WTC11 (cell line): ENCODE measurements around the gene TNPO3. TPM values are rescaled to one million over a fixed set of nuclear protein-coding genes. Genes with fewer than 3 reads are reported as not detected.

Experiments used
- ATAC-seq: fragments of 200-7000 bp; cut with Tn5 transposase; 2 replicates; pipeline ENCODE4 v1.10.0; 2021; ENCODE audit warnings: mild to moderate bottlenecking, moderate library complexity
- CTCF ChIA-PET: fragments of 300-600 bp; sonication (Branson Sonifier 250); formaldehyde crosslinking; loops from one replicate; lab custom pipeline; 2021; ENCODE audit warnings: antibody characterized with exemption; lab: Charles Lee
- POLR2A ChIA-PET: fragments of 350-600 bp; sonication (Branson Sonifier 250); formaldehyde crosslinking; loops from one replicate; lab custom pipeline; 2021; ENCODE audit warnings: antibody characterized with exemption; lab: Charles Lee
- DNase-seq: peaks from one replicate; pipeline ENCODE4 v3.0.0; 2021; ENCODE audit warnings: low spot score
- H3K27ac Mint-ChIP-seq: 2 replicates; pipeline ENCODE4 v1.8.0; 2021; ENCODE audit warnings: mixed read lengths
- H3K27me3 Mint-ChIP-seq: 2 replicates; pipeline ENCODE4 v1.8.0; 2021; ENCODE audit warnings: low read depth, mild to moderate bottlenecking, moderate library complexity, mixed read lengths
- H3K36me3 Mint-ChIP-seq: 2 replicates; pipeline ENCODE4 v1.8.0; 2021; ENCODE audit warnings: mixed read lengths
- H3K4me1 Mint-ChIP-seq: 2 replicates; pipeline ENCODE4 v1.8.0; 2022; ENCODE audit warnings: mixed read lengths
- H3K4me3 Mint-ChIP-seq: 2 replicates; pipeline ENCODE4 v1.8.0; 2021; ENCODE audit warnings: mild to moderate bottlenecking, moderate library complexity, mixed read lengths
- H3K9me3 Mint-ChIP-seq: 2 replicates; pipeline ENCODE4 v1.8.0; 2021; ENCODE audit warnings: mixed read lengths
- ARID4B ChIP-seq: sonication (generic); formaldehyde crosslinking; IDR thresholded peaks from 2 replicates; pipeline ENCODE4 v1.8.0; 2023; ENCODE audit warnings: missing genetic modification reagents, mild to moderate bottlenecking, borderline replicate concordance
- CTCF ChIP-seq: fragments of 200-600 bp; IDR thresholded peaks from 2 replicates; pipeline ENCODE4 v1.8.0; 2022; ENCODE audit warnings: antibody characterized with exemption
- EMX1 ChIP-seq: fragments of 250-450 bp; sonication (Bioruptor Pico); IDR thresholded peaks from 2 replicates; pipeline ENCODE4 v1.8.0; 2021; ENCODE audit warnings: mild to moderate bottlenecking
- FOXP1 ChIP-seq: sonication (generic); formaldehyde crosslinking; IDR thresholded peaks from 2 replicates; pipeline ENCODE4 v1.8.0; 2022; ENCODE audit warnings: missing genetic modification reagents, mild to moderate bottlenecking, moderate library complexity, borderline replicate concordance
- HMGA2 ChIP-seq: fragments of 250-450 bp; sonication (Bioruptor Pico); IDR thresholded peaks from 2 replicates; pipeline ENCODE4 v1.4.0; 2021; ENCODE audit warnings: mild to moderate bottlenecking, moderate library complexity
- MLX ChIP-seq: sonication (generic); formaldehyde crosslinking; IDR thresholded peaks from 2 replicates; pipeline ENCODE4 v1.8.1; 2023; ENCODE audit warnings: mild to moderate bottlenecking, missing genetic modification reagents, moderate library complexity
- NFATC4 ChIP-seq: fragments of 250-450 bp; sonication (Bioruptor Pico); IDR thresholded peaks from 2 replicates; pipeline ENCODE4 v1.9.0; 2021; ENCODE audit warnings: mild to moderate bottlenecking
- NFE2L1 ChIP-seq: sonication (generic); formaldehyde crosslinking; IDR thresholded peaks from 2 replicates; pipeline ENCODE4 v1.8.1; 2023; ENCODE audit warnings: missing genetic modification reagents
- RORB ChIP-seq: fragments of 250-450 bp; sonication (Bioruptor Pico); IDR thresholded peaks from 2 replicates; pipeline ENCODE4 v1.9.0; 2021; ENCODE audit warnings: mild to moderate bottlenecking
- SMAD4 ChIP-seq: sonication (generic); formaldehyde crosslinking; IDR thresholded peaks from 2 replicates; pipeline ENCODE4 v1.8.0; 2022; ENCODE audit warnings: mild to moderate bottlenecking, missing genetic modification reagents
- STAT6 ChIP-seq: sonication (generic); formaldehyde crosslinking; conservative IDR thresholded peaks from 2 replicates; pipeline ENCODE4 v1.8.1; 2023; ENCODE audit warnings: mild to moderate bottlenecking, low read depth, missing genetic modification reagents, moderate library complexity
- TCF7 ChIP-seq: sonication (generic); formaldehyde crosslinking; IDR thresholded peaks from 2 replicates; pipeline ENCODE4 v1.8.0; 2022; ENCODE audit warnings: mild to moderate bottlenecking, low read depth, missing genetic modification reagents, moderate library complexity
- USF2 ChIP-seq: sonication (generic); formaldehyde crosslinking; IDR thresholded peaks from 2 replicates; pipeline ENCODE4 v1.8.1; 2023; ENCODE audit warnings: mild to moderate bottlenecking, missing genetic modification reagents, moderate library complexity
- ZBTB21 ChIP-seq: sonication (generic); formaldehyde crosslinking; IDR thresholded peaks from 2 replicates; pipeline ENCODE4 v1.8.1; 2023; ENCODE audit warnings: mild to moderate bottlenecking, missing genetic modification reagents, borderline replicate concordance
- ZNF138 ChIP-seq: sonication (generic); formaldehyde crosslinking; conservative IDR thresholded peaks from 2 replicates; pipeline ENCODE4 v1.8.1; 2022; ENCODE audit warnings: mild to moderate bottlenecking, moderate library complexity, missing genetic modification reagents
- ZNF425 ChIP-seq: fragments of 250-450 bp; sonication (Bioruptor Pico); conservative IDR thresholded peaks from 2 replicates; pipeline ENCODE4 v1.9.0; 2021; ENCODE audit warnings: mild to moderate bottlenecking
- total RNA-seq: library from RNA; stranded (reverse); gene quantifications from 3 replicates; pipeline ENCODE4 v1.2.3, GENCODE V29; 2021

The TNPO3 gene
- total RNA-seq, 1 experiment from 2014 or later = 91.7 TPM

- TF ChIP-seq CTCF (no peak), SMAD4 (CRISPR knock-in tag) (no peak)
These were observed 92.0 kb downstream of the TNPO3 start (continued) for GRCh38 chr7:128962899-128963298.

- Mint-ChIP-seq H3K36me3 (peaks cover 72% of the 10 kb centered on the region), H3K4me3 (no peak overlapping the region), H3K4me1 (peaks cover 15% of the 10 kb centered on the region), H3K27ac (no peak overlapping the region), H3K9me3 (no peaks in the 10 kb centered on the region), H3K27me3 (no peaks in the 10 kb centered on the region)
- ATAC-seq (no peak), DNase-seq (no peak)
- ChIA-PET CTCF (interaction anchor here (1.6 to 2.4 kb wide), 2 partner anchors 14 to 130 kb away, joined by 6 to 10 read pairs; no protein-coding TSS in a partner anchor), POLR2A (no interaction called here)
- TF ChIP-seq NFE2L1 (CRISPR knock-in tag) (no peak), RORB (CRISPR knock-in tag) (no peak), EMX1 (CRISPR knock-in tag) (no peak), STAT6 (CRISPR knock-in tag) (no peak), NFATC4 (CRISPR knock-in tag) (no peak), ZNF425 (CRISPR knock-in tag) (no peak), FOXP1 (no peak)
- TF ChIP-seq, all 79 proteins: peak for 0
These were observed 93.8 kb downstream of the TNPO3 start for GRCh38 chr7:128961030-128961659.

GRCh38 chr7:128959296-128959695, 95.6 kb downstream of the TNPO3 start:
- TF ChIP-seq HMGA2 (CRISPR knock-in tag) (no peak), ZBTB21 (CRISPR knock-in tag) (no peak), MLX (CRISPR knock-in tag) (no peak), ARID4B (CRISPR knock-in tag) (no peak), NFE2L1 (CRISPR knock-in tag) (no peak), TCF7 (CRISPR knock-in tag) (no peak), USF2 (CRISPR knock-in tag) (no peak), ZNF138 (CRISPR knock-in tag) (no peak)
- CTCF ChIA-PET = interaction anchor here (1.0 to 1.3 kb wide), 3 partner anchors 12 to 76 kb away, joined by 3 to 6 read pairs (median 4); no protein-coding TSS in a partner anchor

More at GRCh38 chr7:128959296-128959695, 95.6 kb downstream of the TNPO3 start:
- peaks cover 18% of the 10 kb centered on the region for H3K4me1 Mint-ChIP-seq
- H3K4me3 Mint-ChIP-seq = no peak overlapping the region
- H3K27me3 Mint-ChIP-seq = no peaks in the 10 kb centered on the region
- H3K9me3 Mint-ChIP-seq = no peaks in the 10 kb centered on the region
- POLR2A ChIA-PET = no interaction called here
- H3K27ac Mint-ChIP-seq = no peak overlapping the region
- H3K36me3 Mint-ChIP-seq = peaks cover 74% of the 10 kb centered on the region
- DNase-seq = no peak
- no peak for ATAC-seq
